ENCODE measurements around the gene MTNR1A.

Gene MTNR1A

DNA sequence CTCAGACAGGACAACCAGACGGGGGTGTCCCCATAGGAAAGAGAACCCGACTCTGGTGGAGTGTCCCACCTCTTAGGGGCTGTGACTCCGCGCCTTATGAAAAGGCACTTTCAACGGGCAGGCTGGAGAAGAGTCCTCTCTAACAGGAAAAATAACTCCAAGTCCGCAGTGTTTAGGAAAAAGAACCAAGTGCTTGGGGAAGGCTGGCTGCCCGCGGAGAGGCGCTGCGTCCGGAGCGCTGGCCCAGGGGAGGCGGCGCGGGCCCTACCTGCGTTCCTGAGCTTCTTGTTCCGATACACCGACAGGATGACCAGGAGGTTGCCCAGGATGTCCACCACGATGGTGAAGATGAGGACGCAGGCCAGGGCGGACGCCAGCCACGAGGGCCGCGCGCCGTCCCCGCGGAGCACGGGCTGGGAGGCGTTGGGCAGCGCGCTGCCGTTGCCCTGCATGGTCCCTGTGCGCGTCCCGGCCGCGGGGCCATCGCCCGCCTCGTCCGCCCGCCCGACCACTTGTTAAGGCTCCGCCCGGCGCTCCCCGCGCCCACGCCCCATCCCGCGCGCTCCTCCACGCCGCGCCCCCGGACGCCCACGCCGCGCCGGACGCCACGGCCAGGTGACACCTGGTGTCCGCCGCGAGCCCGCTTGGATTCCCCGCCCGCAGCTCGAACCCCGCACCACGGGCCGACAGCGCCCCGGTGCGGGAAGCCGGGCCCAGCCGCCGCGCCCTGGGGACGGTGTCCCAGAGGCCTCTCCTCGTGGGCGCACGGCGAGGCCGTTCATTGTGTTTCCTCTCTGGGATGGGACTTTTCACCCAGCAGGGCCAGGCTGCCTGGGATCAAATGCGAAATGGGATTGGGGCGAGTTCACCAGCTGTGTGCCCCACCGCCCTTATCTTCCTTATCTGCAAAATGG is at the start of gene MTNR1A:
Gene MTNR1A, minus strand, starts transcription at position 654 of the 914 bp plus-strand sequence. Its CDS starts 202 bp downstream, at position 452.
- no peak within 1 kb of the TSS for H3K27ac ChIP-seq
- DNase-seq (ENCODE audit: low read depth, low spot score), result no peak

- H3K27ac ChIP-seq, result no peak overlapping the region
- no peak for DNase-seq (ENCODE audit: low read depth, low spot score)
These were observed 48.9 kb upstream of the MTNR1A start for GRCh38 chr4:186604124-186604807.

DNA sequence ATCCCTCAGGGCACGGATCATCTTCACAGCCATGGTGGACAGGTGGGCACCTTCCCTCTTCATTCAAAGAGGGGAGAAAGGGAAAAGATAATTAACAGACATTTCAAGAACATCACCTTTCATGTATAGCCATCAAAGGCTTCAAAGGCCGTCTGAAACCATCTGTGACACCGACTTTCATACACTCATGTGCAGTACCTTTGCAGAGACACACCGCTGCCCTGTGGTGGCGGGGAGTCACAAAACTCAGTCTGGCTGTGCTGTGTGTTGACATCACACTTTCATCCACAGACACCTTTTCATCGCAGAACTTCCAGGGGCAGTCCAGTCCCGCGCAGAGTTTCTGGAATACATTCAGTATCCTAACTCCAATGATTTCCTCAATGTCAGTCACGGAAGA is 47.6 kb upstream of the MTNR1A start:
- no peak overlapping the region for H3K27ac ChIP-seq
- DNase-seq (ENCODE audit: low read depth, low spot score), result no peak

DNA sequence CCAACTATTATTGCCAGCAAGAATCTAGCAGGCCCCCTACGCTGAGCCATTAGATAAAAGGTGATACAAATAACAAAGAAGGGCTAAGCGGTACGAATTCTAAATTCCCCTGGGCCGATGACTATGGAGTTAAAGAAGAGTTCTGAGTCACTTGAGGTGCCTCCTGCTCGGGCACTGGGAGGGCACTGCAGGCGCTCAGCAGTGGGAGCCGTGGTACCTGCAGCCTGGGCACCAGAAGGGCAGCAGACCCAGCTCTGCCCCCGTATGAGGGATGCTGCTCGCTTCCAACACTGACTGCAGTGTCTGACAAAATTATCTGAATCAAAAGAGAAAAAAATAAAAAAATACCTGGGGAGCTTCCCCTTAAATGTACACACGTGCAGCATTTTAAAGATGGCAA is 44.1 kb upstream of the MTNR1A start:
- DNase-seq (ENCODE audit: low read depth, low spot score), result no peak
- H3K27ac ChIP-seq, result no peak overlapping the region

GRCh38 chr4:186598686-186599085 is 43.3 kb upstream of the MTNR1A start:
- no peak overlapping the region for H3K27ac ChIP-seq
- no peak for DNase-seq (ENCODE audit: low read depth, low spot score)

- no peak overlapping the region for H3K27ac ChIP-seq
- DNase-seq (ENCODE audit: low read depth, low spot score), result no peak
These were observed 41.6 kb upstream of the MTNR1A start for GRCh38 chr4:186596850-186597390.

DNA sequence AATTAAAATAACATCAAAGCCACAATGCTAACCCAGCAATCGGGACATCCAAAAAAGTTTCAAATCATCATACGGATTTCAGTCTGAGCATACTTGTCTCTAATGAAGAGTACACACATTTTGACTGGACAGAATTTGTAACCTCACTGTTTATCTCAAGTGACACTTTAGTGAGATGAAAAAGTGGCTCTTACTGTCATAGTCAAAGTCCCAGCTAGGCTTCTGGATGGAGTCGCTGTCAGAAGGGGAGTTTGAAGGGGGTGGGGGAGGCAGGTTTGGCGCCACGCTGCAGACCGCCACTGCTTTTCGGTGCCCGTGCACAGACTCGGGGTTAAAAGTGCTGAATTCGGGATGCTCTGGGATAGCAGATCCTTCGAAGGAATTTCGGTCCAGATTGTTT is 41.0 kb upstream of the MTNR1A start:
- no peak overlapping the region for H3K27ac ChIP-seq
- DNase-seq (ENCODE audit: low read depth, low spot score), result no peak

- no peak overlapping the region for H3K27ac ChIP-seq
- no peak for DNase-seq (ENCODE audit: low read depth, low spot score)
These were observed 38.2 kb upstream of the MTNR1A start for GRCh38 chr4:186593587-186593973.

GRCh38 chr4:186592966-186593586 is 37.7 kb upstream of the MTNR1A start:
- no peak overlapping the region for H3K27ac ChIP-seq
- no peak for DNase-seq (ENCODE audit: low read depth, low spot score)

GRCh38 chr4:186592445-186592844 is 37.1 kb upstream of the MTNR1A start:
- H3K27ac ChIP-seq, result no peak overlapping the region
- DNase-seq (ENCODE audit: low read depth, low spot score), result no peak

DNA sequence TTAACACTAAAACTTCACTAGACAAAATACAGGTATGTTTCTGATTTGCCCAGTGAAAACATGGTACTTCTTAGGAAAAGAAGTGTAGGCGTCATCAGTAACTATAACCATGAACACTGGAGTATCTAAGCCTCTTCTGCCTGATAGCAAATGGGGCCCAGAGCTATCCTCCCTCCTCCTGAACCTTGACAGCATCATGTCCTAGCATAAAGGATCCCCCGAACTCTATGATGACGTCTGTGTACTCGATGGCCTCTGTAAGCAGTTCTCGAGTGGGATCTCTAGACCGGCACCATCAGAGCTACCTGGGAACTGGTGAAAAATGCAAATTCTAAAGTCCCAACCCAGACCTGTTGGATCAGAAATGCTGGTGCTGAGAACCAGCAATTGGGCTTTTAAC is 36.3 kb upstream of the MTNR1A start:
- no peak for DNase-seq (ENCODE audit: low read depth, low spot score)
- H3K27ac ChIP-seq, result no peak overlapping the region

DNA sequence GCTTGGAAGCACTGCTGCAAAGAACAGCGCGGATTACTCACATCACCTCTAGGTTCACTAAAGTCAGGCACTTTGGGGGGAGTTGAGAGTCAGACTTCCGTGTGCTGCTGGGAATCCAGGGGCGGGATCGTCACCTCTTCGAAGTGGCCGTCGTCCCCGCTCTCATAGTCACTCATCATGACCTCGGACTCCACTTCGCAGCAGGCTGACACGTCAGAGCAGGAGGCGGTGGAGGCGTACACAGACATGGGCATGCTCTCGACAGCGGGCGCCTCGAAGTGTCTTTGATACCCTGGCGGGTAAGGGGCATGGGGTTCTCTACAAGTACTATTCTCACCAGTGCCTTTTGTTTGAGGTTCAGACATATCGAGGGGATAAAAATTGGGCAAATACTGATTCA is 33.1 kb upstream of the MTNR1A start:
- no peak for DNase-seq (ENCODE audit: low read depth, low spot score)
- H3K27ac ChIP-seq, result no peak overlapping the region

DNA sequence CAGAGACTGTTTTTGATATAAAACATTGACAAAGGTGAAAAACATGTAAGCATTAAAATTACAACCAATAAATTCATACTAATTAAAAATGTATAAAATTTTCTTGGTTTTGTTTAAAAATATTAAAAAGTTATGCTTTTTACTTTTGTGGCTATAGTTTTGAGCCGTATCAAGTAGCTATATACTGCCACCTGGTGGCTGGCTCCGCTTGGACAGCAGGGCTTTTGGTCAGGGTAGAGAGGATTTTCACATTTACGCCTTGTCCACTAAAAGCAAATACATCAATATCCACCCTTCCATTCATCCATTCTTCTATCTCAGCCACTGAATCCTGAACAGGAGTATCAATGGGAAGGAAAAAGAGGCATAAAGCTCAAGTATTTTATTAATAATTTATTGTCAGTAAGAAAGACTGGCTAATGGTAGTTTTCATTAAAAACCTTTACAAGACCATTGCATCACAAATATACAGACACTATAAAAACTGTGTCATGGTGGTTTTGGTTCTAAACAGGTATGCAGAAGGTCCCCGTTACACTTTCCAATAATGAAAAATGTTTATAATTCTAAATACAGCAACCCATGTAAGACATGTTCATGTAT is 32.1 kb upstream of the MTNR1A start:
- H3K27ac ChIP-seq, result no peak overlapping the region
- DNase-seq (ENCODE audit: low read depth, low spot score), result no peak

DNA sequence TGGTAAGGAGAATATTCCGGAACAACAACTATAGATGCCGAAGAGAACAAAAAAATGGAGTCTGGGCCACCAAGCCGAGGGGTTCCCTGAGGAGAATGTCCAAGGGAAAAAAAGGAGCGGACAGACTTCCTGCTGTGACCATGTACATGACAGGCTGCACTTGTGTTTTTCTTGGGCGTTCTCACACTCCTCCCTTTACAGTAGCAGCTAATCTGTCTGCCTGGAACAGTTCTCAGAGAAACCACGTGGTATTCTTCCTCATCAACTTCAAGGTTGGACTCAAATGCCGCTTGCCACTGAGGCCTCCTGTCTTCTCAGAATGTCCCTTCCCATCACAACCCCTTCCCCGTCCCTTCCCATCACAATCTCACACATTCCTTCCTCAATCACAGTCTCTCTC is 30.8 kb upstream of the MTNR1A start:
- no peak for DNase-seq (ENCODE audit: low read depth, low spot score)
- no peak overlapping the region for H3K27ac ChIP-seq

DNA sequence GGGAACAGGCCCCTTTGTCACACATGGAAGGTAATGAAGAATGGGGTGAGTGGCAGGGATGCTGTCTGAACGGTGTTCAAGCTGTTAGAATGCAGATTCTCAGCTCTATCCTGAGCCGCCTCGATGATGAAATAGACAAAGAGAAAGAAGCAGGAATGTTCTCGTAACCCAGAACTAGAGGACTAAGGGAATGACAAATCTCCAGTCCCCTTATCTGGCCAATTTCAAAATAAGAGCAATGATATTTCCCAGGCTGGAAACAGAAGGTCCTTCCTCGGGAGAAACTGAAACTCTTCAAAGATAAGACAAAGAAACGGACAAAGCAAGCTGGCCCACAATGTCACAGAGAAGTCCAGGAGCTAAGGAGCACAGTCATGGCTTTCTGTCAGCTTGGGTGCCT is 29.5 kb upstream of the MTNR1A start:
- no peak overlapping the region for H3K27ac ChIP-seq
- DNase-seq (ENCODE audit: low read depth, low spot score), result no peak

DNA sequence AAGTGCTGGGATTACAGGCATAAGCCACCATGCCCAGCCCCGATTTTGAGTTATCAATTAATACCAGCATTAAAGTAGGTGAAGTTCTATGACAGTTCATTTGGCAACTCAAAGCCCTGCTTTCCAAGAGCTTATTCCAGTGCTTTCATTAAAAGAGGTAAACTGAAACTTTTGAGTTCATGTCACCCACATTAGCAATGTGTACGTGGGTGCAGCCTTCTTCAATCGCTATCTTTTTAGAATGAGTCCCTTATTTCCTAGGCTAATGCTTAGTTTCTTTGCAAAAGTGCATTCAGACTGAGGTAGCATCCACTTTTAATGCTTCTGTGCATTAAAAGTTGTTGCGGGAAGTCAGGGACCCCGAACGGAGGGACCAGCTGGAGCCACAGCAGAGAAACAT is 26.1 kb upstream of the MTNR1A start:
- no peak overlapping the region for H3K27ac ChIP-seq
- DNase-seq (ENCODE audit: low read depth, low spot score), result no peak

- no peak overlapping the region for H3K27ac ChIP-seq
- DNase-seq (ENCODE audit: low read depth, low spot score), result no peak
These were observed 25.3 kb upstream of the MTNR1A start for GRCh38 chr4:186580669-186581068.

DNA sequence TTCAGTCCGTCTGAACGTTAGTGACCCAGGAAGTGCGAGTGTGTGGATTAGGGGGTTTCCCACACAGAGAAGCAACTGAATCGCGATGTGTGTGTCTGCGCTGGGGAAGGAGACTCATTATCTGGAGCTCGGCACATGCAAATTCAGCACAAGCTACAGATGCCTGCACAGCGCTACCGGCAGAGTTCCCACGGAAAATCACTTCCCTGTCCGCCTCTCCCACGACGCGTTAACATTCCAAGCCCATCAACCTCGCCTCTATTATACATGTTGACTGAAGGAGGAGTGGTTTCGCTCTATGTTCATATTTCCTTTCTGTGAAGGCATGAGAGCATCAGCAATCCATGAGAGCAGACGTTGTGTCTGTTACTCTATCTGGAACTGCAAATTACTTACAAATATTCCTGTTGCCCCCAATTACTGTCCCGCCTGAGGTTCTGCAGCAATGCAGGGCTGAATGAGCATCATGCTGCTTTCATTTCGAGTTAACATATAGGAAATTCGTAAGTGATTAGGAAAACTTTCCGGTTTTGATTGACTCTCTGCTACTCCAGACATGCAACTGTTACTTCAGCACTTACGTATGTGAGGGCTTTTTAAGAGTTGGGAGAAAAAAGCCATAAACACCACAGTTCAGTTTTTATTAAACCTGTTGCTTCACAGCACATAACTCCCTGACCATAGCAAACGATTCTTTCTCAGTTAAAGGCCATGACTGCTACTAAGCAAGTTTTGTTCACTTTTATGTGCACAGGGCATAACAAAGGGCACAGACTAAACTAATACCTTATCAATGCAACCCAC is 15.0 kb upstream of the MTNR1A start:
- DNase-seq (ENCODE audit: low read depth, low spot score), result peak; percentile 45
- no peak overlapping the region for H3K27ac ChIP-seq

DNA sequence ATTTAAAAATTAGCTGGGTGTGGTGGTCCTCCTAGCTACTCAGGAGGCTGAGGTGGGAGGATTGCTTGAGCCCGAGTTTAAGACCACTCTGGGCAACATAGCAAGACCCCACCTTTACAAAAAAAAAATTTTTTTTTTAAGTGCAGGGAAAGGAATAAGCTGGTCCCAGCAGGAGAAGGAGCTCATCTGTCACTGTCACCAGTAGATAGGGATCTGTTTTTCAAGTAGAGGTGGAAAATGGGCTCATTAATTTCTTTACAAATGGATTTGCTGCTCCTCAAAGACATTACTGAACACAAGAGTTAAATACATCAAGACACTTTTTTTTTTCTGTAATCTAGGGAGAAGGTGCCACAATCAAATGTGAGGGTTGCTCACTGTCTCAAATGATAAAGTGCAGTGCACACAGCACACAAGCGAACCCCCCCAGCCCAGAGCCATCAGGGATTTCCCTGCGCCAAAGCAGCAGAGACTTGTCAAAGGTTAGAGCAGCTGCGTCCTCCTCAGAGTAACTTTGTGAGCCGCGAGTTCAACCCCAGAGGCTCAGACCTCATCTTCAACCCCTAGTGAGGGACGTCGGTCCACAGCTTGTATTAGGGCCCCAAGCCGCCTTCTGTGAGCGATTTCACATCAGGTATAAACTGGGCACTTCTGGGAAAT is 14.3 kb upstream of the MTNR1A start:
- no peak for DNase-seq (ENCODE audit: low read depth, low spot score)
- H3K27ac ChIP-seq, result no peak overlapping the region
